CD4-positive, alpha-beta T cell treated with Interleukin-15 for 1 hour (primary cell): ENCODE measurements around the gene FRMD4B.

Source experiments
- DNase-seq: peaks from one replicate; pipeline ENCODE4 v3.0.0-alpha.2; 2020

Gene FRMD4B

GRCh38 chr3:69197922-69198530 lies 187.9 kb downstream of the FRMD4B start:
- DNase-seq, result peak; percentile 54

- no peak for DNase-seq
These were observed 188.4 kb downstream of the FRMD4B start for GRCh38 chr3:69197455-69197854.

- no peak for DNase-seq
These were observed 189.0 kb downstream of the FRMD4B start for GRCh38 chr3:69196876-69197275.

GRCh38 chr3:69194431-69195165 lies 191.3 kb downstream of the FRMD4B start:
- no peak for DNase-seq

GRCh38 chr3:69193749-69194148 lies 192.1 kb downstream of the FRMD4B start:
- no peak for DNase-seq

- no peak for DNase-seq
These were observed 194.4 kb downstream of the FRMD4B start for GRCh38 chr3:69191516-69191915.

- no peak for DNase-seq
These were observed 196.4 kb downstream of the FRMD4B start for GRCh38 chr3:69189487-69189886.

GRCh38 chr3:69186575-69187093 lies 199.3 kb downstream of the FRMD4B start:
- no peak for DNase-seq

GRCh38 chr3:69182588-69183316 lies 203.1 kb downstream of the FRMD4B start:
- DNase-seq, result no peak

GRCh38 chr3:69181592-69182211 lies 204.2 kb downstream of the FRMD4B start:
- no peak for DNase-seq

GRCh38 chr3:69180869-69181591 lies 204.9 kb downstream of the FRMD4B start:
- no peak for DNase-seq

- DNase-seq, result no peak
These were observed 206.0 kb downstream of the FRMD4B start for GRCh38 chr3:69179740-69180372.

GRCh38 chr3:69178838-69179739 lies 206.8 kb downstream of the FRMD4B start:
- no peak for DNase-seq

GRCh38 chr3:69178082-69178481 lies 207.8 kb downstream of the FRMD4B start:
- DNase-seq, result no peak

GRCh38 chr3:69174871-69175737 lies 210.8 kb downstream of the FRMD4B start:
- DNase-seq, result no peak

- DNase-seq, result no peak
These were observed 211.4 kb downstream of the FRMD4B start for GRCh38 chr3:69174445-69174844.

GRCh38 chr3:69172058-69172457 lies 213.8 kb downstream of the FRMD4B start:
- DNase-seq, result no peak

GRCh38 chr3:69166446-69166845 lies 219.4 kb downstream of the FRMD4B start:
- DNase-seq, result no peak

- no peak for DNase-seq
These were observed 220.1 kb downstream of the FRMD4B start for GRCh38 chr3:69165744-69166143.

GRCh38 chr3:69164296-69164695 lies 221.6 kb downstream of the FRMD4B start:
- no peak for DNase-seq
